Measurements from ENCODE around the gene C19orf33.

DNA sequence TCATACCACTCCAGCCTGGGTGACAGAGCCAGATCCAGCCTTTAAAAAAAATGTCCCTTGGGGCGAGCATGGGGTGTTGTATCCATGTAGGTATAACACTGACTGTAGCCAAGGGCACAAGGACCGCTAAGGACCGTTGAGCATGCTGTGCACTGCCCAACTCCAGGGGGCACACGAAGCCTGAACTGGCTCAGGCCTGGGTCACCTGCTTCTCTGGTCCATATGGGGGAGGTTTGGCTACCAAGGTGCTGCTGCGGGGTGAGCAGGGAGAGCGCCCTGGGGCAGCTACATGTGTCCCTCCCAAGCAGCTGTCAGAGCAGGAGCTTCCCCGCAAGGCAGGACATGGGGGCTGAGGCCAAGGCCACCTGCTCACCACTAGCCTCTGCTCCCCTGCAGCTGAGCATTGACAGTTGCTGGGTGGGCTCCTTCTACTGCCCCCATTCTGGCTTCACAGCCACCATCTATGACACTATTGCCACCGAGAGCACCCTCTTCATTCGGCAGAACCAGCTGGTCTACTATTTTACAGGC, 47.9 kb downstream of the C19orf33 start:
- TF ChIP-seq, protein P1, sequence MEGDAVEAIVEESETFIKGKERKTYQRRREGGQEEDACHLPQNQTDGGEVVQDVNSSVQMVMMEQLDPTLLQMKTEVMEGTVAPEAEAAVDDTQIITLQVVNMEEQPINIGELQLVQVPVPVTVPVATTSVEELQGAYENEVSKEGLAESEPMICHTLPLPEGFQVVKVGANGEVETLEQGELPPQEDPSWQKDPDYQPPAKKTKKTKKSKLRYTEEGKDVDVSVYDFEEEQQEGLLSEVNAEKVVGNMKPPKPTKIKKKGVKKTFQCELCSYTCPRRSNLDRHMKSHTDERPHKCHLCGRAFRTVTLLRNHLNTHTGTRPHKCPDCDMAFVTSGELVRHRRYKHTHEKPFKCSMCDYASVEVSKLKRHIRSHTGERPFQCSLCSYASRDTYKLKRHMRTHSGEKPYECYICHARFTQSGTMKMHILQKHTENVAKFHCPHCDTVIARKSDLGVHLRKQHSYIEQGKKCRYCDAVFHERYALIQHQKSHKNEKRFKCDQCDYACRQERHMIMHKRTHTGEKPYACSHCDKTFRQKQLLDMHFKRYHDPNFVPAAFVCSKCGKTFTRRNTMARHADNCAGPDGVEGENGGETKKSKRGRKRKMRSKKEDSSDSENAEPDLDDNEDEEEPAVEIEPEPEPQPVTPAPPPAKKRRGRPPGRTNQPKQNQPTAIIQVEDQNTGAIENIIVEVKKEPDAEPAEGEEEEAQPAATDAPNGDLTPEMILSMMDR (IDR thresholded peaks at IDR 0.05): no peak
- TF ChIP-seq POLR2A (IDR thresholded peaks at IDR 0.05): no peak
